GM13977 (cell line): ENCODE data around the gene NBAS.

ENCODE experiments used
- DNase-seq: peaks from one replicate; pipeline ENCODE4 v3.0.0; 2012; ENCODE audit warnings: low spot score
- in situ Hi-C: fragments of 300-500 bp; cut with MboI; formaldehyde crosslinking; loops from one replicate; pipeline ENCODE4 v1.12.0; 2022; ENCODE audit warnings: low sequenced_read_pairs, low pct_unique_long_range_greater_than_20kb, mixed read lengths, inconsistent platforms; ENCODE audit not compliant: unreplicated experiment
- TF ChIP-seq, protein P1 (sequence below): IDR thresholded peaks from 2 replicates; pipeline ENCODE4 v1.5.1; 2012; ENCODE audit warnings: mild to moderate bottlenecking, control low read depth; ENCODE audit not compliant: insufficient read depth; ENCODE audit errors: extremely low read depth, missing control alignments

The NBAS gene

GRCh38 chr2:15486770-15487169 is 74.4 kb downstream of the NBAS start:
- TF ChIP-seq, protein P1, sequence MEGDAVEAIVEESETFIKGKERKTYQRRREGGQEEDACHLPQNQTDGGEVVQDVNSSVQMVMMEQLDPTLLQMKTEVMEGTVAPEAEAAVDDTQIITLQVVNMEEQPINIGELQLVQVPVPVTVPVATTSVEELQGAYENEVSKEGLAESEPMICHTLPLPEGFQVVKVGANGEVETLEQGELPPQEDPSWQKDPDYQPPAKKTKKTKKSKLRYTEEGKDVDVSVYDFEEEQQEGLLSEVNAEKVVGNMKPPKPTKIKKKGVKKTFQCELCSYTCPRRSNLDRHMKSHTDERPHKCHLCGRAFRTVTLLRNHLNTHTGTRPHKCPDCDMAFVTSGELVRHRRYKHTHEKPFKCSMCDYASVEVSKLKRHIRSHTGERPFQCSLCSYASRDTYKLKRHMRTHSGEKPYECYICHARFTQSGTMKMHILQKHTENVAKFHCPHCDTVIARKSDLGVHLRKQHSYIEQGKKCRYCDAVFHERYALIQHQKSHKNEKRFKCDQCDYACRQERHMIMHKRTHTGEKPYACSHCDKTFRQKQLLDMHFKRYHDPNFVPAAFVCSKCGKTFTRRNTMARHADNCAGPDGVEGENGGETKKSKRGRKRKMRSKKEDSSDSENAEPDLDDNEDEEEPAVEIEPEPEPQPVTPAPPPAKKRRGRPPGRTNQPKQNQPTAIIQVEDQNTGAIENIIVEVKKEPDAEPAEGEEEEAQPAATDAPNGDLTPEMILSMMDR = no peak
- DNase-seq = no peak
- in situ Hi-C loops = no loop called here

- DNase-seq = no peak
- TF ChIP-seq, protein P1 = no peak
- in situ Hi-C loops = no loop called here
These were observed 75.2 kb downstream of the NBAS start for GRCh38 chr2:15485949-15486348.

- TF ChIP-seq, protein P1 = no peak
- no peak for DNase-seq
- in situ Hi-C loops = no loop called here
These were observed 80.1 kb downstream of the NBAS start for GRCh38 chr2:15481000-15481399.

DNA sequence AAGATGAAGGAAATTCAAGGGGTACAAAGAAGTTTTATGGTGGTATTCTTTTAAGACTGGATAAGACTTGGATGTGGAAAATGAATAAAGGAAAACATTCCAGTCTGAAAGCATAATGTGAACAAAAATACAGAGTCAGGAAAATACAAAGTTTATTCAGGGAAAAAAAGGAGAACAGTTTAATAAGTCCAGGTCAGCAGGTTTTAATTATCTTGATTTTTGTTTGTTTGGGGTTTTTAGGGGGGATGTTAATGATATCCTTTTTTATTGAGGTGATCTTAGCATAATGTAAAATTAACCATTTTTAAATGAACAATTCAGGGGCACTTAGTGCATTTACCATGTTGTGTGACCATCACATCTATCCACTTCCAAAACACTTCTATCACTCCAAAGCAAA is 80.6 kb downstream of the NBAS start:
- in situ Hi-C loops = no loop called here
- TF ChIP-seq, protein P1 = no peak
- no peak for DNase-seq

DNA sequence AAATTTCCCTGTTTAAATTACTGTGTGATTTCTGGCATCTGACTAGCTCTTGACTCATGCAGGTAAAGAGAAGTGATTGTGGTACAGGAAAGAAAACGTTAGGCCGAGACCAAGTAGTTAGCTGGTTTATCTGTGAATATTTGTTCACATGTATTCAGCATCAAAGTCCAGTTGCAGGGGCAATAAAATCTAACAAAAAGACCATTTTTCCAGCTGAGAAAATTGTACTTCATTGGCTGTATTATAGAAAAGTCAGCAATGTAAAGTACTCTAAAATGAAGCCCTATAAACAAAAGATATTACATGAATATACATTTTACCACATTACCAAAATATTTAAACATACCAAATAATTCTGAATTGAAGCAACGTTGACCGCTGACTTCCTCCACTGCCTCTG is 88.3 kb downstream of the NBAS start:
- no peak for DNase-seq
- in situ Hi-C loops = no loop called here
- TF ChIP-seq, protein P1 = no peak

DNA sequence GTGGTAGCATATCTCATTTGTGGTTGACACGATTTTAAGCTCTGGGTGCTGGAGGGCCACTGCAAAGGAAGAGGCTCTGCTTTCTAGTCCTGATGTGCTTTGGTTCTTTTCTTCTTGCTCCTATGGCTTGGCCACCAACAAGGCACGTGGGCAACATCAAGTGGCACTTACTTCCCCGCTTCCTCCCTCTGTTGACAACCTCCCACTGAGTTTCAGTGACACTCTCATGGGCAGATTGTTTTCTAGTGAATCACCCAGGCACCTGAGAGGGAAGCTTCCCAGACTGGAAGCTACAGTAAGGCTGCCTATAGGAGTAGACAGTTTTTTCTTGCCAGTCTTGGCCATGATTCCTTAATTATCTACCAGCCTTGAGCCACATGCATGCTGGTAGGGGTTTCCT is 89.0 kb downstream of the NBAS start:
- in situ Hi-C loops = no loop called here
- TF ChIP-seq, protein P1 = no peak
- DNase-seq = no peak

GRCh38 chr2:15471606-15472005 is 89.5 kb downstream of the NBAS start:
- in situ Hi-C loops = no loop called here
- DNase-seq = no peak
- TF ChIP-seq, protein P1 = no peak
